GM04504 (cell line): Measurements from ENCODE around the gene MAGI1.
"Not testable (repeated sequence)": the region's sequence is repeated elsewhere in the genome, so short reads cannot be mapped to it uniquely, and the experiment has no call there.

Source experiments
- DNase-seq: peaks from one replicate; pipeline ENCODE4 v3.0.0-alpha.2; 2012; ENCODE audit warnings: low read depth

MAGI1 gene

GRCh38 chr3:66038384-66038725 lies 363 bp downstream of the MAGI1 start:
- no peak for DNase-seq

- DNase-seq: no peak
These were observed 740 bp downstream of the MAGI1 start for GRCh38 chr3:66037986-66038369.

- no peak for DNase-seq
These were observed 1.3 kb downstream of the MAGI1 start for GRCh38 chr3:66037330-66037985.

- no peak for DNase-seq
These were observed 2.1 kb downstream of the MAGI1 start for GRCh38 chr3:66036586-66037148.

- DNase-seq: no peak
These were observed 2.8 kb downstream of the MAGI1 start for GRCh38 chr3:66035763-66036477.

- no peak for DNase-seq
These were observed 5.2 kb downstream of the MAGI1 start for GRCh38 chr3:66033241-66034138.

- no peak for DNase-seq
These were observed 7.5 kb downstream of the MAGI1 start for GRCh38 chr3:66031102-66031698.

GRCh38 chr3:66029443-66029842 lies 9.3 kb downstream of the MAGI1 start:
- DNase-seq: no peak

GRCh38 chr3:66029014-66029413 lies 9.7 kb downstream of the MAGI1 start:
- DNase-seq: no peak

- no peak for DNase-seq
These were observed 10.3 kb downstream of the MAGI1 start for GRCh38 chr3:66028457-66028856.

GRCh38 chr3:66027099-66027498 lies 11.6 kb downstream of the MAGI1 start:
- not testable (repeated sequence) for DNase-seq

GRCh38 chr3:66023738-66024385 lies 14.9 kb downstream of the MAGI1 start:
- DNase-seq: no peak

- no peak for DNase-seq
These were observed 15.5 kb downstream of the MAGI1 start for GRCh38 chr3:66023229-66023628.

- DNase-seq: no peak
These were observed 17.0 kb downstream of the MAGI1 start for GRCh38 chr3:66021731-66022131.

- no peak for DNase-seq
These were observed 18.8 kb downstream of the MAGI1 start for GRCh38 chr3:66019896-66020295.

- DNase-seq: no peak
These were observed 20.4 kb downstream of the MAGI1 start for GRCh38 chr3:66018057-66019033.

- DNase-seq: no peak
These were observed 21.1 kb downstream of the MAGI1 start for GRCh38 chr3:66017591-66017990.

GRCh38 chr3:66017084-66017483 lies 21.6 kb downstream of the MAGI1 start:
- DNase-seq: no peak

GRCh38 chr3:66015841-66016240 lies 22.9 kb downstream of the MAGI1 start:
- DNase-seq: no peak

GRCh38 chr3:66014651-66015050 lies 24.1 kb downstream of the MAGI1 start:
- DNase-seq: no peak
